Stimulated activated CD8-positive, alpha-beta memory T cell treated with anti-CD3 and anti-CD28 coated beads, Interleukin-12 subunit alpha, Interleukin-12 subunit beta, amount 100 ng/mL, for 1 hour (primary cell): ENCODE data around the gene GMDS.

Experiments
- DNase-seq: peaks from one replicate; pipeline ENCODE4 v3.0.0-alpha.2; 2020; ENCODE audit warnings: low read depth

GMDS gene

GRCh38 chr6:1895721-1896120 lies 349.7 kb downstream of the GMDS start:
- DNase-seq, result no peak

GRCh38 chr6:1894954-1895353 lies 350.5 kb downstream of the GMDS start:
- DNase-seq, result no peak

GRCh38 chr6:1893470-1894130 lies 351.8 kb downstream of the GMDS start:
- DNase-seq, result no peak

DNA sequence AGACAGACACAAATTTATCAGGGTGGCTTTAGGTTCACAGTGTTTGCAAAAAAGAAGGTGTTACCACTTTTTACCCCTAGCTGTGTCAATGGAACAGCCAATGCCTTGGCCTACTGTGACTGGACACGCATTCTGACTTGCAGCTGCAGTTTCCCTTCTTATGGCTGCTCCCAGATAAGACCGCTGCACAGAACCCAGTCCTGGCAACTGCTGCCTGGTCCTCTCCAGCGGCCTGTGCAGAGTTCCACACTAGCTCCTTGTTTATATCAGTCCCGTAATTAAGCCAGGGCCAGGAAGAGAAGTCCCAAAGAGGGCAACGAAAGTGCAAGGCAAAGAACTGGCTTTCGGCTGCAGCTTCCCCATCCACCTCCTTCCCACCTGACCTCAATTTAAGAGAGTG lies 352.7 kb downstream of the GMDS start:
- no peak for DNase-seq

- no peak for DNase-seq
Observed at GRCh38 chr6:1890987-1891386, 354.4 kb downstream of the GMDS start.

GRCh38 chr6:1890071-1890470 lies 355.3 kb downstream of the GMDS start:
- no peak for DNase-seq

DNA sequence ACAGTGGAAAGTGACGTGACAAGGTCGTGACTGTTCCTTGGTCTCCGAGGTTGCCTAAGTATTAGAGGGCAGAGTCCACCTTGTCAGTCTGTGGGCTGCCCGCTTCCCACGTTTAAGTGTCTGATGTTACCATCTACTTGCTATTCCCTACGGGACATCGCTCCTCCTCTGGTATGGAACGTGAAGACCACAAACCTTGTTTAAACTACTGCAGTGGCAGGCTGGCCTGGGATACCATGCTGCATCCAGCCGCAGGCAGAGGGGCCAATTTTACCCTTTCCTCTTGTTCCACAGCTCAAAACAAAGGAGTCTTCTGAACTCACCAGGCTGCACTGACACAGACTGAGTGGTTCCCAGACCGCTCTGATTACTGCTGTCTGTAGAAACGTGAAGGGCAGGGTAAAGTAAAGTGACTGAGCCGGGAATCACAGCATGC lies 359.8 kb downstream of the GMDS start:
- no peak for DNase-seq

DNA sequence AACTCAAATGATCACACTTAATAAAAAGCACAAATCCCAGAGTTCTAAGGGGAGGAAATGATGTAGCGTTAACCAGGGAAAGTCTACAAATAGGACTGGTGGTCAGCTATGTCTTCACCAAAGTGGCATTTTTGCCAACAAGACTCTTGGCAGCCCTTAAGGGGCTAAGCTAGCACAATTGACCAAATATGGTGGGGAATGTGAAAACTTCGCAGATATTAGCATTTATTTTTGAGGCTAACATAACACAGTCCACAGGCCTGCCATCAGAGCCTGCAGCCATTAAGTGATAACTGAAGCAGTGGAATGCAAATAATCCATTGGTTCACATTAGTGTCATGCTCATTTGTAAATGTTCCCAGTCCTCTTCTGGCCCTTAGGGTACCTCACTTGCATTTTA lies 361.1 kb downstream of the GMDS start:
- no peak for DNase-seq

DNA sequence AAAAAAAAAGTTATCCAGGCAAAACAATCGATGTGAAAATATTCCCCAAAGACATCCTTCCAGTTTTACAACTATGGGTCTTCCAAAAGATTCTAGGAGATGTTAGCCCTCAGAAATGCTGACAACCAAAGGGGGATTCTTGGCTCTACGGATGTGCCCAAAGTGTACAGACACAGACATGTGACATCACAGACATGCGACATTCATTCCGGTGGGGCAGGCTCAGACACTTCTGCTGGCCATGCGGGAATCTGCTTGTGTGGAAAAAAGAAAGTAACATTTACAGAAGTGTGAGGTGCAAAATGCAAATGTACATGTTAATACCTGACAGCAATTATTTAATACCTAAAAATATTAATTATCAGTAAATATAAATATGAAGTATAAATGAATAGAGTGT lies 367.1 kb downstream of the GMDS start:
- no peak for DNase-seq

DNA sequence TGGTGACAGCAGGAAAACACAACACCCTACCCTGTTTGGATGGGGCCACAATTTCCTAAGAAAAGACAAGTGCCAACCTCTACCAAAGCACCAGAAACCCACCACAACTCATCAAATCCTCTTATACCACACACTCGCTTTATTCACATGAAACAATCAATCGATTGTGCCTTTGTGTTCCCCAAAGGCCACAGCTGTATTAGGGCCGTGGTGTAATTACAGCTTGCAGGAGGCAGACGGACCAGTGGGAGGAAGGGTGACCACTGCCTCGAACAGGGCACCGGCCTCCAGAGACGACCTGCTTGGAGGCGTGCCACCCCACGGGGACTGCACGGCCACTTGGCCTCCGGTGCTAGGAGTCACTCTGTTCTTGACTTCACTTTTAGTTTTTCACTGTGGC lies 371.6 kb downstream of the GMDS start:
- DNase-seq, result no peak

DNA sequence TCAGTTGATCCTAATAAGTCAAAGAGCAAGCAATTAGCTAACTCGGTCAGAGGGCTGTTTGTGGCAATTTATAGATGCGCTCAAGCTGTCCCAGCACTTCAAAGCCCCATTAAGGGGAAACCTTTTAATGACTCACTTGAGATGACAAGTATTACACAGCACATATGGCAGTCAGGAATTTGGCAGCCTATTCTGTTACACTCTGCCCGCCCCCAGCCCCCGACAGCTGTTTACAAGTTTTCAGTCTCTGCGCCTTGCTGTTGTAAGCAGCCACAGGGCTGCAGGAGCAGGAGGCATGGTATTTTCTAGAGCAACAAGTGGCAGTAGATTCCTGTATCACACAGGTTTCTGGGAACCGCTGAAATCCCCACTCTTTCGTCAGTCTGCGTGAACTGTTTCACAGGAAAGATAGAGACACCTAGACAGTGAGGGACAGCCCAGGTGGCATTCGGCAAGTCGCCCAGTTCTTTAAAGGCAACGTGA lies 372.7 kb downstream of the GMDS start:
- no peak for DNase-seq

DNA sequence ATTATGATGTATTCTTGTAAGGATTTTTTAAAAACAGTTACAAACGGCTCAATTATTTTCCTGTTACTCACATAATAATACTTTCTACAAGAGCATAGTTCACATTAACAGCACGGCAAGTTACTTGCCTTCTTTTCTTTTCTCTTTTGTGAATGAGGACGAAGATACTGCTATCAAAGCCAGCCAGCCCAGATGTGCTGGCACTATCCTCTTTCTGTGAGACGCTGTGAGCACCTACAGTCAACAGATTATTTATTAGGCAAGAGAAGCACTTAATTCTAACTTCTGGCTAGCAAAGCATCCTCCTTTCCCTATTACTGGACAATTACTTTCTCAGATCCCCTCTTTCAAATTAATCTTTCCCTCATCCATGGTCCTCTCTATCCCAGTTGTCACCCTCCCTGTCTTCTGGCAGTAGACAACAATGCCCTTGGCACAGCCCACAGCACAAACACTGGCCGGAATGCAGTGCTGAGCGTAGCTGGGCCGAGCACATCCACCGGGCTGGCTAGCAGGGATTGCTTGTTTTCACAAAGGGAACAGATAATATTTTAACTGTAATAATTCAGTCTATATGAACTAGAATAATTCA lies 373.6 kb downstream of the GMDS start:
- DNase-seq, result no peak

DNA sequence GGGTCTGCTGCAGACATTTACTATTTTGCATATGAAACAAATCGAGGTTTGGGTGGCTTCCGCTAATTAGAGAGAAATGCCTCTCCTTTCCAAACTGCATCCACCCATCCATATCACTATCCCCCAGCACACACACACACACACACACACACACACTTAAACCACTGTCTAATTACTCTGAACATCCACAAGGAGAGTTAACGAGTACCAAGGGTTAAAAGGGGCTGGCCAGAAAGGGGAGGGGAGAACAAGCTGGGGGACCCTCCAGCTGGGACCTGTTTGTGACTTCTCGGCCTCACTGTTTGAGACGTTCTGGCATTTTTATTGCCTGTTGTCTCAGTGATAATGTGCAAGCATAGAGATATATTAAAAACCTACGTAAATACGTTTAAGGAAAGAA lies 374.5 kb downstream of the GMDS start:
- no peak for DNase-seq

- DNase-seq, result no peak
Observed at GRCh38 chr6:1870251-1870650, 375.2 kb downstream of the GMDS start.

- DNase-seq, result no peak
Observed at GRCh38 chr6:1869769-1870168, 375.6 kb downstream of the GMDS start.

- DNase-seq, result no peak
Observed at GRCh38 chr6:1869308-1869707, 376.1 kb downstream of the GMDS start.

GRCh38 chr6:1868561-1869261 lies 376.7 kb downstream of the GMDS start:
- no peak for DNase-seq

DNA sequence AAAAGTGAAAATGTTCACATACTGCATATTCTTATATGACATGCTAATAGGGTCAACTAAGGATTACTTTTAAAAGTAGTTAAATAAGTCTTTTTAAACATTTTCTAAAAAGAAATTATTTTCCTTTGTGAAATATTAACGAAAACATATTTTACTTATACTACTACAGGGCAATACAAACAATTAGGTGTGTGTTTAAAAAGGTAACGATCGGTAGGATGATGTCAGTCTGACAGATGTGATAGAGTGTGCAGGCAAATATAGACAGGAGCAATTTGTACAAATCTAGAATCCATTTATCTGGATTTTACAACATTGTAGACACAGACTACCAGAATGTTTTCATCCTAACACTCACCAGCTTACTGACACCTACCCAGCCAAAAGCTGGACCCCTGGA lies 378.2 kb downstream of the GMDS start:
- no peak for DNase-seq

DNA sequence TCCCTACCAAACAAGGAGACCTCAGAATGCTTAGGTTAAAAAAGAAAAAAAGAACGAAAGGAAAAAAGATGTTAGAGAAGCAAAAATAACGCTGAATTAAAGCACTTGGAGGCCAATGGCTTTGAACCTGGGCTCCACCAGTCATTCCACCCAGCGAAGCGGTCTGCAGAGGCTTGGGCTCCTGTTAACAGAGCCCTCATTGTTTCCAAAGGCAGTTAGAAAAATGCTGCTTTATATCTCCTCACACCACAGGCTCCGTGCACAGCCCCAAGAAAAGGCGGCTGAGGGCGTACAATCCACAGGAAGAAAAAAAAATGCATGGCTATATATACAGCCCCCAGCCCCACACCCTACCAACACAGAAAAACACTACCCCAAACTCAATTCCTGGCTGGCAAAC lies 379.8 kb downstream of the GMDS start:
- DNase-seq, result no peak

DNA sequence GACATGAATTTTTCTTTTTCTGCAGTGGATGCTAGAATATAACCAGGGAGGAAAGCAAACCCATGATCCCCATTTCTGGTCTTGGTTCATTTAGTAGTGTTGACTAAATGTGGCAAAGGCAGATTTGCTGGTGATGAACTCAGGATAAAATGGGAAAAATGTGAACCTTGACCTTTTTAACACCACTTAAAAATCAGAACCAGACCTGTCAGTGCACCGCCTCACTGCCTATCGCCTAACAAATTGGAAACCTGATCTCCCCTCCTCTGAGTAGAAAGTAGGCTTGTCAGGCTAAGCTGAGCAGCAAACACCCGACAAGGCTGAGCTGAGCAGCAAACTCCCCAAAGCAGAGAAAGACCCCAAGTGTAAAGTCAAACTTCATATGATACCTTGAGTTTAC lies 380.9 kb downstream of the GMDS start:
- DNase-seq, result no peak

- DNase-seq, result no peak
Observed at GRCh38 chr6:1862411-1862810, 383.0 kb downstream of the GMDS start.

GRCh38 chr6:1860756-1861348 lies 384.6 kb downstream of the GMDS start:
- DNase-seq, result no peak

GRCh38 chr6:1858859-1859258 lies 386.5 kb downstream of the GMDS start:
- DNase-seq, result no peak
